Stimulated activated naive CD4-positive, alpha-beta T cell treated with Interleukin-2 at 50 U/mL for 16 hours (primary cell): ENCODE data around the gene IL11.
"Not testable (repeated sequence)": the region's sequence is repeated elsewhere in the genome, so short reads cannot be mapped to it uniquely, and the experiment has no call there.

Source experiments
- DNase-seq: peaks from one replicate; lab custom pipeline; 2025; lab: John Stamatoyannopoulos, UW

Gene IL11

DNA sequence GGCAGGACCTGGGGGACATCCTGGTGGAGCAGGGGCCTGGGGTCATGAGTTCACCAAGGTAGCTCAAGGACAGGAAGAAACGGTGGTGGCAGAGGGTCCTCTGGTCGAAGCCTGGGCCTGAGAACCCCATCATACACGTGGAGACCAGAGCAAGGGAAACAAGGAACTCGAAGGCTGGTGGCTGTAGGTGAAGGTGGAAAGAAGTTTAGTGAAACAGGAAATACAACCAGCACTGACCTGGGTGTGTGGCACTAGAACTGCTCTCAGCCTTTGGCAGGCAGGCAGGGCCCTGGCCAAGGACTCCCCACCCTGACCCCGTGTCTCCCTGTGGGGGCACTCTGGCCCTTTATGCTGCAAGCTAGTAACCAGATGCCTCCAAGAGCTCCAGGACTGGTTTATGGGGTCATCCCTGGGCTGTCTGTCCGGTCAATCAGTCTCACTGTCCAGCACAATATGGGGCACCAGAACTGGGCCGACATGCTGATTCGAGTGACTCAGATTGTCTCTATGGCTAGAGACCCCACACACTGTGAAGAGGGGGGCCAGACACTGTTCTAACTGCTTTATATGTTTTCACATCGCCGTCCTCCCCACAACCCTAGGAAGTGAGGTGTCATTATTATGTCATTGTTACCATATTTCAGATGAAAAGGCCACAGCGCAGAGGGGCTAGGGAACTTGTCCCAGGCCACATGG lies 19.5 kb downstream of the IL11 start:
- DNase-seq = no peak

DNA sequence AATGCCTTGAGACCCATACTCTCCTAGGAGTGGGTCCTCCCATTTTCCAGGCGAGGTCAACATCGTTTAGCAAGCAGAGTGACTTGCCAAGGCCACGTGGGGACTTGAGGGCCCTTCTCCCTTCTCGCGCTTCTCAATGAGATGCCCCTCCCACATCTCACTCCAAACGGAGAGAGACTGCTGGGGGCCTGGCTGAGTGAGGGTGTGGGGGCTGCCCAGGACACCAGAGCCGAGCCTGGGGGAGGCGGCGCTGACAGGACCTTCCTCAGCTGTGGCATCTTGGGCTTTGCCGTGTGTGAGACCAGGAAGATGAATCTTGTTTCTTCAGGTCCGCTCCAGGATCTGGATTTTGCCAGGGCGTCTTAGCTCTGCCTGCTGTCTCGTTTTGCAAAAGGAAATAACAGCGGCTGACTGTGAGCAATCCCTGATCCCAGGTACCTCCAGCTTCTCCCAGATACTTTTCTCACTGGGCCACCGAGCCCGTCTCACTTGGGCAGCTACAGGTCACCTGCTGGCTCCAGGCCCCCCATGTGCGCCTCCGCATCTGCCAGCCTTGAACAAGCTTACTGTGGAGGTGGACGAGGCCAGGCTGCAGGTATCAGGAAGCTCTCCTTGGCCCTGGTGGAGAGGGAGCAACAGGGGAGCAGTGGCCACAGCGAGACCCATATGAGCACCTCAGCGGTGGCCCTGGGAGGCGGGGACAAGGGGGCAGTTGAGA lies 21.8 kb downstream of the IL11 start:
- no peak for DNase-seq

DNA sequence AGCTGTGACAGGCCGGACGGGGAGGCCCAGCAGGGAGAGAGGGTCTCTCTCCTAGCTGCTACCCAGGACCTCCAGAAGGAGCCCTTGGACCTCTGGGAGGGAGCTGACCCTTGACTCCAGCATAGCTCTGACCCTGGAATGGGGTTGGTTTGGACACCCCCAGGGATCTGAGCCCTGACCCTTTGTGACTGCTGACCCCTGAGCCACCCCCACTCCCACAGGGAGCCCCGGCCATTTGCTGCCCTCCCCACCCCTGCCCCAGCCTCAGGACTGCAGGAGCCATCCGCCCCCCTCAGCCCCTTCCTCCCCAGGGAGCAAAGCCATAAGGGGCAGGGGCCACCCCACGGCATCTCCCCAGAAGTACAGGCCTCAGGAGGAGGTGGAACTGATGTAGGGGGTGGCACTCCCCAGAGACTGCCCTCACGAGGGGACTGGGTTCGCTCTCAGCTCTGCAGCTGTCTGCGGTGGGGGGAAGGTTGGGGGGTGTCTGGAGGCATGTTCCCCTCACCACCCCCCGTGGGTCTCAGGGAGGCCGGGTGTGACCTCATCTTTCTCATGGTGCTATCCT lies 22.7 kb downstream of the IL11 start:
- no peak for DNase-seq

DNA sequence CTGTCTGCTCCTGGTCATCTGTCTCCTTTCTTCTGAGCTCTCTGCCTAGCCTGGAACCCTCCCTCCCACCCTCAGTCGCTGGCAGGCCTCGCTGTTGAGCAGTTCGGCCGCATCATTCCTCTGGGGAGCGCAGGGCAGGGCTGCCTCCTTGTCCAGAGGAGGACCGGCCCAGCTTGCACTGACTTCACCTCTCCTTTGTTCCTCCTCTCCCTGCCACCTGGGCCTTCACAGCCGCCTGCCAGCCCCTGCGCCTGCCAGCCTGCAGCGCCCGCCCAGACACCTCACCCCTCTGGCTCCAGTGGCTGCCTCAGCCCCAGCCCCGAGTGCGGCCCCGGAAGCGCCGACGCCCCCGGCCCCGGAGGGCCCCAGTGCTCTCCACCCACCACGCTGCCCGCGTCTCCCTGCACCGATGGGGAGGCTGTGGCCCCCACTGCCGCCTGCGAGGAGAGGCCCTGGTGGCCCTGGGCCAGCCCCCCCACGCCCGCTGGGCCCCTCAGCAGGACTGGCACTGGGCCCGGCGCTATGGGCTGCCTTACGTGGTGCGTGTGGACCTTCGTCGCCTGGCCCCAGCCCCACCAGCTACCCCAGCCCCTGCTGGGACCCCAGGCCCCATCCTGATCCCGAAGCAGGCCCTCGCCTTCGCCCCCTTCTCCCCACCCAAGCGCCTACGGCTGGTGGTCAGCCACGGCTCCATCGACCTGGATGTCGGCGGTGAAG lies 23.4 kb downstream of the IL11 start:
- no peak for DNase-seq

DNA sequence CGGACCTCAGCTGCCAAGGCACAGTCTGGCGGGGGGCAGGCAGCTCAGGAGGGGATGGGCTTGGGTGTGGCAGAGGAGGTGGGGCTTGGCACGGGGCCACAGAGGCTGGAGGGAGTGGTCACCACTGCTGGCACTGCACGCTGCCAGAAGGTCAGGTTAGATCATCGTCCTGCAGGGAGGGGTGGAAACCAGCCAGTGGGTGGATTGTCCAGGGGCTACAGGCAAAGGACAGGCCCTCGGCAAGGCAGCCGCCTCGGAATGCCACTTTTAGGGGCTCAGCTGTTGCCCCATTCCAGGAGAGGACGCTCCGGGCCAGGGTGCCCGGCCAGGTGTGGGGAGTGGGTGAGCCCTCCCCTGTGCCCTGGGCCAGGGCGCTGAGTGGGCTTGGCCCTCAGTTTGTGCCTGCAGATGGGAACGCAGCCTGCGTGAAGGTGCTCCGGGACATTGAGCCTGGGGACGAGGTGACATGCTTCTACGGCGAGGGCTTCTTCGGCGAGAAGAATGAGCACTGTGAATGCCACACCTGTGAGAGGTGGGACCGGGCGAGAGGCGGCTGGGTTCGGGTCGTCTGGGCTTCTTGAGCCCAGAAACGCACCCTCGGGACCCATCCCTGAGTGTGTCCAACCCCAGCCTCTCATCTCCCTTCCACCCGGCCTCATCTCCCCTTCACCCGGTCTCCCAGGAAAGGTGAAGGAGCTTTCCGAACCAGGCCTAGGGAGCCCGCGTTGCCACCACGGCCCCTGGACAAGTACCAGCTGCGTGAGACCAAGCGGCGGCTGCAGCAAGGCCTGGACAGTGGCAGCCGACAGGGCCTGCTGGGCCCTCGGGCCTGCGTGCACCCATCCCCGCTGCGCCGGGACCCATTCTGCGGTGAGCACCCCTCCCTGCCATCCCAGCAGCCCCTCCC lies 24.2 kb downstream of the IL11 start:
- DNase-seq = no peak

DNA sequence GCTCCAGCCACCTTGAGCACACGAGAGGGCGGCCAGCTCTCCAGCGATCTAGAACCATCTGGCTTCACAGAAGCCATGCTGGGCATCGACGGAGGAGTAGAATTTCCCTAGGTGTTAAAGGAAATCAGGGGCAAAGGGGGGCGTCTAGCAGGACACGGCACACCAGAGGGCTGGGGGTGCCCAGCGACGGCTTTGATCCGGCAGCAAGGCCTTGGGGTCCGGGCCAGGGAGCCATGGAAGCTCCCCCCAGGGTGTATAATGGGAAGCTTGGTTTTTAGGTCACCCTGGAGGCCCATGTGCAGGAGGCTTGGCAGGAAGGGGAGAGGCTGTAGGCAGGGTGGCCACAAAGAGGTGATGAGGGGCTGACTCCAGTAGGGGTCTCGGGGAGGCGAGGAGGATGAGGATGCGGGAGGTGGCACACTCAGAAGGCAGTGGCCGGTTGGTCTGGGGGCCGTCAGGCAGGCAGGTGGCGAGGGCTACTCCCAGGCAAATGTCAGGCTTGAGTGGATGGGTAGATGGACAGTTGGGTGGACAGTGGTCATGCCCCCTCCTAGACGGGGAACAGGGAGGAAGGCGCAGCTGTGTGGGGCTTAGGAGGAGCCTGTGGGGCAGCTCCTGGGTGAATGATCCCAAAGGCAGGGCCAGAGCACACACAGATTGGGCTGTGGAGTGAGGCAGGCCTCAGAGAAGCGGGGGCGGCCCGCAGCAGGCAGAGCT lies 25.0 kb downstream of the IL11 start:
- DNase-seq = no peak

DNA sequence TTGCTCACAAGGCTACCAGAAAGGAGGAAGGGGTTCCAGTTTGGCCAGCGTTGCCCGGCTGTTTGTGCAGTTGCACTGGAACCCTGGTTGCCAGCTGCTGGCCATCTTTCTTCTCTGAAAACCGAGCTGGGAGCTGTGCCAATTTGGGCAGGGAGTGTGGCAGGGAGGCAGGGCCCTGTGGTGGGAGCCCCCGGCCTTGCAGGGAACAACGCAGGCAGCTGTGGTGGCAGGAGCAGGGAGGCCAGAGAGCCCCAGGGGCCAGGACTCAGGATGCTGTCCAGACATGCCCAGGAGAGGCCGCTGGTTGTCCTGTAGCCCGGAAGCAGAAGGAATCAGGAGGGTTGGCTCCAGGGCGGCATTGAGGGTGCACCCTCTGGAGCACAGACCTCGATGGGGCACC lies 25.8 kb downstream of the IL11 start:
- DNase-seq = no peak

DNA sequence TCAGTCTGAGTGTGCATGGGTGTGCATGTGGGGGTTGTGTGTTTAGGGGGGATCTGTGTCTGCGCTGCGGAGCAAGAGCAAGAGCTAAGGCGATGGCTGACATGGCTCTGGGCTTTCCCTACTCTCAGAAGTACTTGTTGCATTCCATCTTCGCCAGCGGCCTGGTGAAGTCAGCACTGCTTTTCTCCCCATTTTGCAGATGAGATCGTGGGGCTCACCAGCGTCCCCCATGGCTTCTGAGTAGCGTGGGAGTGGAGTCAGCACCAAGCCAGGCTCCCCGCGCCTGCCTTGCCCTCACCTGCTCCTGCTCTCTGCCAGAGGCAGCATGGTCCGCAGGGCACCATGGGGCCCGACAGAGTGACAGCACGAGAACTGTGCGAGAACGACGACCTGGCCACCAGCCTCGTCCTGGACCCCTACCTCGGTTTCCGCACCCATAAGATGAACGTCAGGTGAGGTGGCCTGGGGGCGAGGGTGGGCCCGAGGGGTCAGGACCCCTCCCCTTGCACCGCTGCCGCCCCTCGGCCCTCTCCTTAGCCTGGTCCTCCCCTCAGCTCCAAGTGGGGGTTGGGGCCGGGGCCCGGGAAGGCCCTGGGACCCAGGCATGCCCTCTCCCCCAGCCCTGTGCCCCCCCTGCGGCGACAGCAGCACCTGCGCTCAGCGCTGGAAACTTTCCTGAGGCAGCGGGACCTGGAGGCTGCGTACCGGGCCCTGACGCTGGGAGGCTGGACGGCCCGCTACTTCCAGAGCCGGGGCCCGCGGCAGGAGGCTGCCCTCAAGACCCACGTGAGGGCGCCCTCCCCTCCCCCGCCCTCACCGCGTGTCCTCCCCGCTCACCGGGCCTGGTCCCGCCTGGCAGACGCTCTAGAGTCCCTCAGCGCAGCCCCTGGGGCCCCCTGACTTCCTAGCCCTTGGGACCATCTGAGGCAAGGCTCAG lies 28.4 kb downstream of the IL11 start:
- DNase-seq = no peak

DNA sequence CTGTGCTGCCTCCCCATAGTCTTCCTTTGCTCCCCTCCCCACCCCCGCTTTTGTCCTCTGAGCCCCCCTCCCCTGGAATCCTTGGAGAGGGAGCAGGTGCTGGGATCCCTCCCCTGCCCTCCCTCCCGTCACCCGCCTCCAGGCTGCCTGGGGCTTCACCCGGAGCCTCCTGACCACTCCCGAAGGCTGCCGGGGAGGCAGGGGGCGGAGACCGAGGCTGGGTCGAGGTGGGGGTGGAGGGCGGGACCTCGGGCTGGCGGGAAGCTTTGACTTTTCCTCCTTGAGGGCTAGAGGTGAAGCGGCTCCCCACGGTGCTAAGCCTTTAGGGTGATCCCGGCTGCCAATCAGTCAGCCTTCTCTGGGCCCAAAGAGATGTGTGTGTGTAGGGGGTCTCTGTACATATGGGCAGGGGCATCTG lies 29.1 kb downstream of the IL11 start:
- peak; percentile 48 for DNase-seq

DNA sequence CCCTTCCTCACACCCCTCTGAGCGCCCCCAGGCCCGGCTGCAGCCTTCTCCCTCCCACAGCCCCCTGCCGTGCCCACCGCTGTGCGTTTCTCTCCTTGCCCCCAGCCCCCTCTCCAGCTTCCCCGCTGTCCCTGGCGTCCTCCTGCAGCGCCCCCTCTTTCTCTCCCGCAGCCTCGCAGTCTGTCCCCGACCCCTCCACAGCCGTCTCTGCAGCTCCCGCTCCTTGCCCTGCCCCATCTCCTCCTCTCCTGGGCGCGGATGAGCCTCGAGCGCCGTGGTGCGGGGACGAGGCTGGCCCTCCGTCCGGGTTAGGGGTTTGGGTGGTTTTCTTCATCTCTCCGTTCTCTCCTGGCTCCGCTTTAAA lies 29.5 kb downstream of the IL11 start:
- no peak for DNase-seq

DNA sequence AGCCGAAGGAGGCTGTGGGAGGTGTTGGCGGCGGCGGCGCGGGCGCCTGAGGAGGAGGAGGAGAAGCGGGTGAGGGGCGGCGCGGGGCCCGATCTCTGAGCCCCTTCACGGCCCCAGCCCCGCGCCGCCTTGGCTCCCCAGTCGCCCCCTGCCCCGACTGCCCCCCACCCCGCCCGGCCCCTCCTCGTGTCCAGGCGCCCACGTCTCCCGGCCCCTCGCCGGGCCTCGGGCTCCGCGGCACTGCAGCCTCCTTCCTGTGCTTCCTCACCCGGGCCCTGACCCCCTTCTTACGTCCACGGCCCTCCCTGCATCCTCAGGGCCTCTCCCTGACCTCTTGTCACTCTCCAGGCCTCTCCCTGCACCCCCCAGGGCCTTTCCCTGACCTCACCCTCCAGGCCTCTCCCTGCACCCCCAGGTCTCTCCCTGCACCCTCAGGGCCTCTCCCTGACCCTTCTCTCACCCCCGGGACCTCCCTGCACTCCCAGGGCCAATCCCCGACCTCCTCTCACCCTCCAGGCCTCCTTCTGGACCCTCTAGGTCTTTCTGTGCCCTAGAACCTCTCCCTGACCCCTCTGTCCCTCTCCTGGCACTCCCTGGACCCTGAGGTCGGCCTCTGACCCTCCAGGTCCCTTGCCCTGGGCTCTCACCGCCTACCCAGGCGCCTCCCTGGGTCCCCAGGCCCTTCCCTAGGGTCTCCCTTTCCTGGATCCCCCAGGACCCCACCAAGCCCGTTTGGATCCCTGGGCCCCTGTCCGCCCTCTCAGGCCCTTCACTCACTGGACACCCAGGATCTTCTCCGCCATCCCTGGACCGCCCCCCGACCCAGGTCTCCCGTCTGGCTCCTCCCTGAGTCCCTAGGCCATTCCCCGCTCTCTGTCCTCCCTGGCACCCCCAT lies 30.1 kb downstream of the IL11 start:
- no peak for DNase-seq

DNA sequence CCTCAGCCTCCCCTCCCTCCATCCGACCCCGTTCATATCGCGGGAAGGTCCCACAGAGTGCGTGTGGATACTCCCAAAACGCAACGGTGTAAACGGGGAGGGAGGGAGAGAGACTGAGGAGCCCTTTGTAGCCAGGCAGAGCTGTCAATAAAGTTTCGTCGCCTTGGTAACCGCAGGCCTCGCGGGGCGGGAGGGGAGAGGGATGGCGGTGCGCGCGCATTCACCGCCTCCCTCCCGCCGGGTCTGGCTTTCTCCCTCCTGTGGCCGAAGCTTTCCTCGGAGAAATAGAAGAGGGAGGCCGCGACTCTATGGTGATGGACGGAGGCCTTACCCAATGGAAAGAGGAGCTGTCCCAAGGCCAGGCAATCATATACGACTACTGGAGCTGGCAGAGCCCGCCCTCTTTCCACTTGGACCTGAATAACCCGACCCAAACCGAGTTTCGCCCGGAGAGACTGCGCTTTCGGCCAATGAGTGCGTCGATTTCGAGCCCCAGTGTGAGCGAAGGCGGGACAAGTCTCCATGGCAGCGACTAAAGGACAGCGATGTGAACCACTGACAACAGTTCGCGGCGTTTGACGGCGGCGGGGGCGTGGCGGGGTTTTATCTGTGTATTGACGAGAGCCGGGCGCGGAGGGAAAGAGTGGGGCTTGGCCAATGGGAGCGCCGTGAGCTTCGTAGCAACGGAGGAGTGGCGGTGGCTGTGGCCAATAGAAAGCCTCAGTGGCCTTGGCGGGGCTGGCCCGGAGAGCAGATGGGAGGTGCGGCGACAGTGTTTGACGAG lies 31.0 kb downstream of the IL11 start, which contains the start of gene KMT5C:
Gene KMT5C, plus strand, starts transcription at position 772 of the 784 bp plus-strand sequence. CDS start 2,061 bp downstream, outside the sequence.
- peak; percentile 100 for DNase-seq

DNA sequence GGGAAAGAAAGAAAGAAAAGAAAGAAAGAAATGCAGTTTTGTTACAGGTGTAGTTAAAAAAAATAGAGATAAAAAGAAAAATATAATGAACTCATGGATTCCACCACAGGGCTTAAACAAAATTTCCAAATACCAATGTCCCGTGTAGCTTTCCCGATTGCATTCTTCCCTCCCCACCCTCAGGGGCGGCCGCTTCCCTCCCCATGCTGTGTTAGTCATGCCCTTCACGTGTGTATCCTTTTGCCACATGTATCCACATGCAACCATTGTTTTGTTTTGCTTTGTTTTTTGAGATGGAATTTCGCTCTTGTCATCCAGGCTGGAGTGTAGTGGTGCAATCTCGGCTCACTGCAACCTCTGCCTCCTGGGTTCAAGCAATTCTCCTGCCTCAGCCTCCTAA lies 34.2 kb downstream of the IL11 start:
- DNase-seq = no peak

DNA sequence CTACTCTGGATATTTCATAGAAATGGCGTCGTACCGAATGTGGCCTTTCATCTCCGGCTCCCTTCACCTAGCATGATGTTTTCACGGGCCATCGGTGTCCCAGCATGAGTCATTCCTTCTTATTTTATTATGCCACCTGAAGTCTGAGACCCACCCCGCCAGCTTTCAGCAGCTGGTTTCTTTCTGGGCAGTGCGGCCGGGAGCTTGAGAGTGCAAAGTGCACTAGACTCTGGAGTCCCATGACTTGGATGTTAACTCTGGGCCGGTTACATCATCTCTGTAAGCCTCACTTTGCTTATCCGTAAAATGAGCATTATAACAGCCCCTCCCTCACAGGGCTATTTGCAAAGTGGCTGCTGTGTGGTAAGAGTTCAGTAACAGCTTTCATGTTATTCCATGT lies 36.4 kb downstream of the IL11 start:
- DNase-seq = no peak

DNA sequence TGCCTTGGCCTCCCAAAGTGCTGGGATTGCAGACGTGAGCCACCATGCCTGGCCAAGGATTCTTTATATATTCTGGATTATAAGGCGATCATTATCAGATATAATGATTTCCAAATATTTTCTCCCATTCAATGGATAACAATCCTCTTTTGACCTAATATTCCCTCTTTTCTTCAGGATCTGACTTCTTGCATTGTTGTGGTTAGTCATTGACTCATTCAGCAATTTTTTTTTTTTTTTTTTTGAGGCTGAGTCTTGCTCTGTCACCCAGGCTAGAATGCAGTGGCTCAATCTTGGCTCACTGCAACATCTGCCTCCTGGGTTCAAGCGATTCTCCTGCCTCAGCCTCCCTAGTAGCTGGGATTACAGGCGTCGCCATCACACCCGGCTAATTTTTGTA lies 40.5 kb downstream of the IL11 start:
- DNase-seq = not testable (repeated sequence)

DNA sequence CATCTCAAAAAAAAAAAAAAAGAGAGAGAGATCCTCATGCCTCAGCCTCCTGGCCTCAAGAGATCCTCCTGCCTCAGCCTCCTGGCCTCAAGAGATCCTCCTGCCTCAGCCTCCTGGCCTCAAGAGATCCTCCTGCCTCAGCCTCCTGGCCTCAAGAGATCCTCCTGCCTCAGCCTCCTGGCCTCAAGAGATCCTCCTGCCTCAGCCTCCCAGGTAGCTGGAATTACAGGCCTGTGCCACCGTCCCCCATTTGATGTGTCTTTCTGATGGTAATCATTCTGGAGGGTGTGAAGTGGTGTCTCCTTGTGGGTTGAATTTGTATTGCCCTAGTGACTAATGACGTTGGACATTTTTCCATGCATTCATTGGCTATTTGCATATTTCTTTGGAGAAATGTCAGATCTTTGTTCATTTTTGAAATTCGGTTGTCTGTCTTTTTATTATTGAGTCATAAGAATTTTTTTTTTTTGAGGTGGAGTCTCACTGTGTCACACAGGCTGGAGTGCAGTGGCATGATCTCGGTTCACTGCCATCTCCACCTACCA lies 41.4 kb downstream of the IL11 start:
- DNase-seq = not testable (repeated sequence)

DNA sequence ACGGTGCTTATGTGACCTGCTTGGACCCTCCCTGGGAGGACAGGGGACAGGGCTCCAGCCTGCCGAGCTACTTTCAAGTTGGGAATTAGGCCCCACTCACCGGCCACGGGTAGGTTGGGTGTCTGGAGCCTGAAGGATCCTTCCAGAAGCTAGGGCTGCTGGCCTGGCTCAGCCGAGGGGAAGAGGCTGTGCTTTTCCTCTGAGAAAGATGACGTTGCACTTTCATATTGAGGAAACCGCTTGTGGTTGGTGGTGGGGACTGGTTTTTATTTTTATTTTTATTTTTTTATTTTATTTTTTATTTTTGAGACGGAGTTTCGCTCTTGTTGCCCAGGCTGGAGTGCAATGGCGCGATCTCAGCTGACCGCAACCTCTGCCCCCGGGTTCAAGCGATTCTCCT lies 45.1 kb downstream of the IL11 start, which contains the start of gene TMEM150B:
Gene TMEM150B, minus strand, starts transcription at position 170 of the 400 bp plus-strand sequence. CDS start 4,305 bp downstream, outside the sequence.
- DNase-seq = no peak

DNA sequence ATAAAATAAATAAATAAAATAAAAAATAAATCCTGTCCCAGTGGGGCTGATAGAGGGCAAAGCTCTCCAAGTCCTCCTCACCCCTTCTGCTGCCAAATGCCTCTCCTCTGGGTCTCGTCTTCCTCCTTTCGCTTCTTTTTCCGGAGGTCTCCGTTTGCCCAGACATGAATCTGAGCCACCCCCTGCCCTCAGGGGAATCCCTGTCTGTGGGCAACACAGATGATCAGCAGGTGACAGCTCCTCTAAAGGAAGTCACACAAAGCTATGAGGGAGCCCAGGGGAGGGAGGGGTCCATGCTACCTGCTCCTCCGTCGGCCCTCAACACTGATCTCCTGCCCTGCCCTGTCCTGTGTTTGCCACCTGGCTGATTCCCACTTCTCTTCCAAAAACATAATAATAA lies 45.6 kb downstream of the IL11 start:
- DNase-seq = no peak
